B cell (primary cell): Measurements from ENCODE around the gene HDAC10. TPM values are rescaled to one million over a fixed set of nuclear protein-coding genes. Genes with fewer than 3 reads are reported as not detected.
A peak's percentile ranks its signal among the peaks of the same experiment; 100 is the strongest.

Source experiments
- ATAC-seq: fragments of 200-7000 bp; cut with Tn5 transposase; one replicate; pipeline ENCODE4 v1.10.0; 2021; ENCODE audit warnings: low read depth, mild to moderate bottlenecking, moderate number of reproducible peaks, moderate library complexity
- CTCF ChIA-PET: fragments of 350-600 bp; sonication (Branson Sonifier 250); formaldehyde crosslinking; loops from one replicate; lab custom pipeline; 2021; ENCODE audit warnings: antibody characterized with exemption, inconsistent platforms; lab: Charles Lee
- POLR2A ChIA-PET: fragments of 350-600 bp; sonication (Branson Sonifier 250); formaldehyde crosslinking; loops from one replicate; lab custom pipeline; 2021; ENCODE audit warnings: antibody characterized with exemption; lab: Charles Lee
- DNase-seq: peaks from one replicate; pipeline ENCODE4 v3.0.0; 2013
- H2AFZ ChIP-seq: 2 replicates; pipeline ENCODE4 v1.6.1; 2012; ENCODE audit warnings: mild to moderate bottlenecking, low read depth, low read length; ENCODE audit not compliant: insufficient read depth, poor library complexity, severe bottlenecking
- H3K27ac ChIP-seq, 2 donors: 1 replicate in 1 of 2; 2 replicates in 1 of 2; pipeline ENCODE4 v1.5.1; 2012 to 2013; ENCODE audit warnings: low read length in 2 of 2, mild to moderate bottlenecking in 2 of 2, moderate library complexity in 1 of 2
- H3K27me3 ChIP-seq, 4 experiments: fragments of 200-600 bp in 1 of 4; sonication (generic) in 1 of 4; replicated peaks in 1 of 4; 1 replicate in 2 of 4; 2 replicates in 2 of 4; pipeline versions ENCODE4 v1.6.1 to v1.7.0; 2013 to 2016; ENCODE audit warnings: low read length in 3 of 4, mild to moderate bottlenecking in 2 of 4, mixed read lengths in 1 of 4, moderate library complexity in 1 of 4; ENCODE audit not compliant: insufficient read depth in 4 of 4, control insufficient read depth in 3 of 4; ENCODE audit errors: control extremely low read depth in 1 of 4
- H3K36me3 ChIP-seq, 2 experiments: replicated peaks in 1 of 2; 1 replicate in 1 of 2; 2 replicates in 1 of 2; pipeline versions ENCODE4 v1.6.1 to v1.7.1; 2013; ENCODE audit warnings: low read length in 1 of 2; ENCODE audit not compliant: insufficient read depth in 2 of 2, control insufficient read depth in 1 of 2; ENCODE audit errors: control extremely low read depth in 1 of 2, extremely low read depth in 1 of 2
- H3K4me1 ChIP-seq, 2 donors: fragments of 200-600 bp in 1 of 2; sonication (generic) in 1 of 2; 1 replicate in 1 of 2; 2 replicates in 1 of 2; pipeline versions ENCODE4 v1.5.1 to v1.6.1; 2013 to 2017; ENCODE audit warnings: low read length in 2 of 2; ENCODE audit not compliant: control insufficient read depth in 2 of 2, insufficient read depth in 2 of 2
- H3K4me2 ChIP-seq: replicated peaks from 2 replicates; pipeline ENCODE3; 2012; ENCODE audit warnings: mild to moderate bottlenecking, low read depth, low read length; ENCODE audit not compliant: poor library complexity, severe bottlenecking
- H3K4me3 ChIP-seq, 5 experiments: fragments of 200-600 bp in 1 of 5; sonication (generic) in 1 of 5; 1 replicate in 3 of 5; 2 replicates in 2 of 5; pipeline versions ENCODE4 v1.5.1 to v1.7.0; 2011 to 2016; ENCODE audit warnings: low read length in 4 of 5, mild to moderate bottlenecking in 4 of 5, low read depth in 2 of 5, control low read depth in 1 of 5, moderate library complexity in 1 of 5; ENCODE audit not compliant: insufficient read depth in 1 of 5; ENCODE audit errors: control extremely low read depth in 1 of 5, extremely low read depth in 1 of 5
- H3K79me2 ChIP-seq: fragments of 200-600 bp; sonication (generic); one replicate; pipeline ENCODE4 v1.6.0; 2016; ENCODE audit warnings: low read length; ENCODE audit not compliant: control insufficient read depth, insufficient read depth
- H3K9ac ChIP-seq: fragments of 200-600 bp; sonication (generic); 2 replicates; pipeline ENCODE4 v1.6.1; 2017; ENCODE audit warnings: mild to moderate bottlenecking, low read length, moderate library complexity
- H3K9me3 ChIP-seq, 3 donors: one replicate each; pipeline versions ENCODE4 v1.6.1 to v1.7.1; 2013; ENCODE audit warnings: low read length in 2 of 3; ENCODE audit not compliant: control insufficient read depth in 2 of 3, insufficient read depth in 1 of 3; ENCODE audit errors: control extremely low read depth in 1 of 3
- H4K20me1 ChIP-seq: 2 replicates; pipeline ENCODE4 v1.6.0; 2012; ENCODE audit warnings: mild to moderate bottlenecking, low read length; ENCODE audit not compliant: insufficient read depth, control insufficient read depth, poor library complexity, severe bottlenecking
- H3K27ac Mint-ChIP-seq: one replicate; pipeline ENCODE4 v1.8.0; 2021; ENCODE audit warnings: mixed read lengths
- H3K27me3 Mint-ChIP-seq: one replicate; pipeline ENCODE4 v1.8.0; 2021; ENCODE audit warnings: mixed read lengths
- H3K4me1 Mint-ChIP-seq: one replicate; pipeline ENCODE4 v1.8.0; 2021; ENCODE audit warnings: mixed read lengths
- H3K4me3 Mint-ChIP-seq: one replicate; pipeline ENCODE4 v1.8.0; 2021; ENCODE audit warnings: mixed read lengths
- H3K9me3 Mint-ChIP-seq: one replicate; pipeline ENCODE4 v1.8.0; 2022; ENCODE audit warnings: mixed read lengths; ENCODE audit not compliant: insufficient read depth
- EZH2 ChIP-seq: IDR thresholded peaks from 2 replicates; pipeline ENCODE4 v1.6.1; 2012; ENCODE audit warnings: borderline replicate concordance, low read depth, mild to moderate bottlenecking, moderate library complexity, low read length; ENCODE audit not compliant: insufficient read depth, poor library complexity, severe bottlenecking
- WGBS: methylation state at CpG from one replicate; pipeline ENCODE4 v1.1.5; 2013; ENCODE audit warnings: missing lambda C conversion rate; ENCODE audit not compliant: insufficient coverage; 5-methylcytosine and 5-hydroxymethylcytosine counted together
- intact Hi-C: fragments of 100-400 bp; cut with micrococcal nuclease; formaldehyde crosslinking; loops from one replicate; pipeline ENCODE4 v1.10.0; 2022
- polyA plus RNA-seq: library from polyadenylated mRNA; depleted of rRNA; stranded (reverse); fragments of >200 nt; gene quantifications from 2 replicates; pipeline ENCODE4 v1.2.3, GENCODE V29; 2012
- total RNA-seq, 2 donors: library from RNA; stranded (reverse); fragments of 120-200 nt in 1 of 2; gene quantifications; 1 replicate in 1 of 2; 2 replicates in 1 of 2; pipeline versions ENCODE4 v1.2.3 to v1.2.4, GENCODE V29; 2013 to 2022
- TF ChIP-seq, protein P1 (sequence below): fragments of 200-600 bp; IDR thresholded peaks from one replicate; pipeline ENCODE4 v1.8.0; 2022; ENCODE audit warnings: antibody characterized with exemption, mild to moderate bottlenecking

HDAC10 gene
- total and polyA plus RNA-seq, 2 donors (not counting 1 experiment from before 2014, with no cell fraction given) = 136 to 187 TPM

DNA sequence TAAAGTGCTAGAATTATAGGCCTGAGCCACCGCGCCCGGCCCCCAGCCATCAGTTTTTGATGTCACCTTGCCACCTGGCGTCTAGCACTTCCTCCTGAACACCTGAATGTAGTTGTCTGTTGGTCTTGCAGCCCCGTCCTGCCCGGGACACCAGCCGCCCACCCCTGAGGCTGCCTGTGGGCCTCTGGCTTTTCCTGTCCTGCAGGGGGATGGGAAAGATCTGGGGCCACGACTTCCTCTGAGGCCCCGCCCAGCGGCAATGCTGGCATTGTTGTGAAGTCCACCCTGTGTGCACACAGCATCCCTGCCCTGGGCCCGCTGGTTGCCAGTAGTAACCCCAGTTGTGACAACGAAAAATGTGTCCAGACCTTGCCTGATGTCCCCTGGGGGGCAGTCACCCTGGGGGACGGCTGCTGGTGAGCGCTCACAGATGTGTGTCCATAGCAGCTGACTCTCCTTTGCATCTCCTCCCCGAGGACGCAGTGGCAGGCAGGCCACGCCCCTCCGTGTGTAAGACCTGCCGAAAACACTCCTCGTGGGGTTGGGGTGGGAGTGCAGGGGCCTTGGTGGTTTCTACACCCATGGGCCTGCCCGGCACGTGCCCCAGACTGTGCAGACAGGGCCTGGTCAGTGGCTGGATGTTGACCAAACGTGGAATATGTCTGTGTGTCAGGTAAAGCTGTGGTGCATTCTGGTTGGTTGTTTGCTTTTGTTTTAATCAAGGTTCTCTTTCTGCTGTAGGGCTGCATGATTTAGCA is 43.5 kb downstream of the HDAC10 start:
- no peaks in the 10 kb centered on the region for H3K9me3 ChIP-seq
- no peak overlapping the region for H3K4me3 ChIP-seq
- peaks cover 8 to 45% of the 10 kb centered on the region in 2 experiments for H3K36me3 ChIP-seq
- DNase-seq (peak; percentile 68), ATAC-seq (peak; percentile 86)
- no peak overlapping the region for H2AFZ ChIP-seq
- Mint-ChIP-seq H3K4me3 (peak overlapping the region; percentile 49), H3K27ac (peak overlapping the region; percentile 80), H3K4me1 (peaks cover 41% of the 10 kb centered on the region), H3K27me3 (no peaks in the 10 kb centered on the region), H3K9me3 (no peaks in the 10 kb centered on the region)
- H3K4me2 ChIP-seq = peak overlapping the region; percentile 26
- H4K20me1 ChIP-seq = peaks cover 65% of the 10 kb centered on the region
- WGBS = 16% methylated on average over 22 of the region's 23 CpGs
- H3K4me1 ChIP-seq = peaks cover 15 to 26% of the 10 kb centered on the region in 2 donors
- no peaks in the 10 kb centered on the region for H3K27me3 ChIP-seq
- no peak overlapping the region for H3K27ac ChIP-seq
- intact Hi-C loops = loop anchor here (5.0 to 10.0 kb wide), 2 partner anchors 280 to 443 kb away; no protein-coding TSS in a partner anchor
- H3K79me2 ChIP-seq = peaks cover 44% of the 10 kb centered on the region
- no peak overlapping the region for H3K9ac ChIP-seq
- POLR2A ChIA-PET = interaction anchor here (4.5 kb wide), 1 partner anchor 17 kb away, joined by 43 read pairs; no protein-coding TSS in a partner anchor
- CTCF ChIA-PET = interaction anchor here (0.7 to 5.2 kb wide), 10 partner anchors 16 to 277 kb away, joined by 3 to 75 read pairs (median 3); partner anchors contain the start of genes HDAC10 and PANX2
- TF ChIP-seq, protein P1, sequence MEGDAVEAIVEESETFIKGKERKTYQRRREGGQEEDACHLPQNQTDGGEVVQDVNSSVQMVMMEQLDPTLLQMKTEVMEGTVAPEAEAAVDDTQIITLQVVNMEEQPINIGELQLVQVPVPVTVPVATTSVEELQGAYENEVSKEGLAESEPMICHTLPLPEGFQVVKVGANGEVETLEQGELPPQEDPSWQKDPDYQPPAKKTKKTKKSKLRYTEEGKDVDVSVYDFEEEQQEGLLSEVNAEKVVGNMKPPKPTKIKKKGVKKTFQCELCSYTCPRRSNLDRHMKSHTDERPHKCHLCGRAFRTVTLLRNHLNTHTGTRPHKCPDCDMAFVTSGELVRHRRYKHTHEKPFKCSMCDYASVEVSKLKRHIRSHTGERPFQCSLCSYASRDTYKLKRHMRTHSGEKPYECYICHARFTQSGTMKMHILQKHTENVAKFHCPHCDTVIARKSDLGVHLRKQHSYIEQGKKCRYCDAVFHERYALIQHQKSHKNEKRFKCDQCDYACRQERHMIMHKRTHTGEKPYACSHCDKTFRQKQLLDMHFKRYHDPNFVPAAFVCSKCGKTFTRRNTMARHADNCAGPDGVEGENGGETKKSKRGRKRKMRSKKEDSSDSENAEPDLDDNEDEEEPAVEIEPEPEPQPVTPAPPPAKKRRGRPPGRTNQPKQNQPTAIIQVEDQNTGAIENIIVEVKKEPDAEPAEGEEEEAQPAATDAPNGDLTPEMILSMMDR = no peak
- TF ChIP-seq EZH2 = no peak

DNA sequence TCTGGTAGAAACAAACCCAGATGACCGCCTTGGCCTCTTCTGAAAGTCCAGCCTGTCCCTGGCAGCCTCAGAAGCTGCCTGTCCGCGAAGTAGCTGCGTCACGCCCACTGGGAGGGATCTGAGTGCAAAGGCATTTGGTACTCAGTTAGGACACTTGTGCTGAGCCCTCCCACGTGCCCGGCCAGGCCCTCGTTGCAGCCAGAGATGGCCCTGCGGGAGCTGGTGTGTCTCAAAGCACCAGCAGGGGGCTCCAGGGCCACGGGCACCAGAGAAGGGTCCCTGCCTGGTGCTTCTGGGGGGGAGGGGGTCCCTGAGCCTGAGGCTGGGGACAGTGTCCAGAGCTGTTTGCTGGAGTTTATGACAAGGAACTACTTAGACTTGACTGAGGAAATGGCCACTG is 44.5 kb downstream of the HDAC10 start:
- Histone ChIP-seq H3K9me3 (no peaks in the 10 kb centered on the region), H3K27me3 (no peaks in the 10 kb centered on the region), H4K20me1 (peaks cover 60% of the 10 kb centered on the region), H2AFZ (no peak overlapping the region), H3K4me1 (peaks cover 23 to 35% of the 10 kb centered on the region in 2 donors), H3K36me3 (peaks cover 8 to 40% of the 10 kb centered on the region in 2 experiments), H3K4me2 (no peak overlapping the region), H3K79me2 (peaks cover 49% of the 10 kb centered on the region), H3K4me3 (no peak overlapping the region), H3K9ac (no peak overlapping the region), H3K27ac (no peak overlapping the region)
- intact Hi-C loops = loop anchor here (5.0 to 10.0 kb wide), 2 partner anchors 279 to 442 kb away; no protein-coding TSS in a partner anchor
- ChIA-PET CTCF (interaction anchor here (0.7 to 5.2 kb wide), 7 partner anchors 12 to 283 kb away, joined by 3 to 75 read pairs (median 5); partner anchors contain the start of gene HDAC10), POLR2A (interaction anchor here (0.6 to 4.5 kb wide), 2 partner anchors 16 to 37 kb away, joined by 3 to 43 read pairs; no protein-coding TSS in a partner anchor)
- Mint-ChIP-seq H3K9me3 (no peaks in the 10 kb centered on the region), H3K27ac (peak overlapping the region; percentile 56), H3K4me1 (peaks cover 47% of the 10 kb centered on the region), H3K4me3 (peak overlapping the region; percentile 10), H3K27me3 (no peaks in the 10 kb centered on the region)
- 81% methylated on average over 10 of the region's 10 CpGs for WGBS
- TF ChIP-seq EZH2 = no peak
- TF ChIP-seq, protein P1 = peak; percentile 42
- ATAC-seq = no peak
- DNase-seq = peak; percentile 36
